ENCODE results near the gene ESYT2.
A peak's percentile ranks its signal among the peaks of the same experiment; 100 is the strongest.
"Not testable (repeated sequence)": the region's sequence is repeated elsewhere in the genome, so short reads cannot be mapped to it uniquely, and the experiment has no call there.

Gene ESYT2

GRCh38 chr7:158856883-158857668, 27.8 kb upstream of the ESYT2 start:
- no peak for DNase-seq (ENCODE audit: low spot score)

GRCh38 chr7:158854681-158855081, 25.4 kb upstream of the ESYT2 start:
- no peak for DNase-seq (ENCODE audit: low spot score)

- no peak for DNase-seq (ENCODE audit: low spot score)
Observed at GRCh38 chr7:158850545-158851102, 21.3 kb upstream of the ESYT2 start.

GRCh38 chr7:158849768-158850544, 20.6 kb upstream of the ESYT2 start:
- no peak for DNase-seq (ENCODE audit: low spot score)

DNA sequence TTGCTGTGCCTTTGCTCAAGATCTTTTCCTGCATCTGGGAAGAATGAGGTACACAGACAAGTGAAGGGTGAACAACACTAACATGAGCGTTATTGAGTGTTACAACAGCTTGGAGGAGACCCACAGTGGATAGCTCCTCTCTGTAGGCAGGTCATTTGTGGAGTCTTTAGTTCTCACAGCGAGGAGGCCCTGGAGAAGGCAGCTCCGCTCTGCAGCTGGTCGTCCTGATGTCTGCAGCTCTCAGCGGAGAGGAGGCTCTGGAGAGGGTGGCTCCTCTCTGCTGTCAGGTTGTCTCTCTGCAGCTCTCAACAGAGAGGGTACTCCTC, 20.1 kb upstream of the ESYT2 start:
- DNase-seq (ENCODE audit: low spot score): no peak

- DNase-seq (ENCODE audit: low spot score): no peak
Observed at GRCh38 chr7:158847451-158847866, 18.1 kb upstream of the ESYT2 start.

DNA sequence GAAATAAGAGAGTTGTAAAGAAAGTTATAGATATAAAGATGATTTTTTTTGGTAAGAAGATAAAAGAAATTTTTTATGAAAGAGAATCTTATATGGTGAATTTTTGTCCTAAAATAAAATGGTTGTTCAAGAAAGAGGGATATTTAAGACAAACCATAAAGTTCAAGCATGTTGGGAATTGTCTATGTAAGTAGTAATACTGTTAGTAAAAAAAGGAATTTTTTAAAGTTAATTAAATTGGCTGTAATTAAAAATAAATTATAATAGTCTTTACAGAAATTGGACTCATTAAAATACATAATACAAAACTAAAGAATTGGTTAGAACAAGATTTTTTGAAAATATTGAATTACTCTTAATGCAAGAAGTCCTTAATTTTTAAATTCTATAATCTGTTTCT, 17.0 kb upstream of the ESYT2 start:
- no peak for DNase-seq (ENCODE audit: low spot score)

DNA sequence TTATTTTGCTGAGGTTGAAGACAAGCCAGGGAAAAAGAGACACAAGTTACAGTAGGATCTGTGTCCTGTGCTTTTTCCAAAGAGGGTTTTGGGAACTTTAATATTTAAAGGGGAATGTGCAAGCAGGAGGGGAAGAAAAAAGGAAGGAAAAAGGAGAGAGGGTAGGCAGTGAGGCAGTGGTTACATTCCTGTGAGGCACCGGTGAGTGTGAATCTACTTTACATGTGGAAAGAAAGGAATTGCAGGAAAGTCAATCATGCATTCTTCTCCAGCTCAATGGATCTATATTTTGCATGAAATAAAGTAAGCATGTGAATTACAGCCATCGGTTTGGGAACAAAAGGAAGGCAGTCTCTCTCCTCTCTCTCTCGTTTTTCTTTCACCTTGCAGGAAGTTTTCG, 14.5 kb upstream of the ESYT2 start:
- DNase-seq (ENCODE audit: low spot score): no peak

- DNase-seq (ENCODE audit: low spot score): no peak
Observed at GRCh38 chr7:158842486-158842885, 13.2 kb upstream of the ESYT2 start.

DNA sequence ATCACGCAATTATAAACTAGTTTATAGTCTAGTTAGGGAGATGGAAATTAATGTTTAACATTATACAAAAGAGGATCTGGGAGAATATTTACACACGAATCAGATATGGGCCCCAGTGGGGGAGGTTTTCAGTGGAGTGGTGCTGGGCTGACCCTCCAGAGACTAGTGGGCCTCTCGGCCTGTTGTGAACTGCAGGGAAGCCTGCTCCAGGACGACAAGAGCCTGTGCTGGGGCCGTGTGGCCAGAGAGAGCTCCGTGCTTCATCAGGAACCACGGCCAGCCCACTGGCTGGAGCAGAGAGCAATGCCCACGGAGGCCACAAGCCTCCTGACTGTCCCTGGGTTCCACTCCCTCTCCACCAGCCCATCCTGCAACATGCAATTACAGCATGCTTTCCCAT, 11.3 kb upstream of the ESYT2 start:
- no peak for DNase-seq (ENCODE audit: low spot score)

DNA sequence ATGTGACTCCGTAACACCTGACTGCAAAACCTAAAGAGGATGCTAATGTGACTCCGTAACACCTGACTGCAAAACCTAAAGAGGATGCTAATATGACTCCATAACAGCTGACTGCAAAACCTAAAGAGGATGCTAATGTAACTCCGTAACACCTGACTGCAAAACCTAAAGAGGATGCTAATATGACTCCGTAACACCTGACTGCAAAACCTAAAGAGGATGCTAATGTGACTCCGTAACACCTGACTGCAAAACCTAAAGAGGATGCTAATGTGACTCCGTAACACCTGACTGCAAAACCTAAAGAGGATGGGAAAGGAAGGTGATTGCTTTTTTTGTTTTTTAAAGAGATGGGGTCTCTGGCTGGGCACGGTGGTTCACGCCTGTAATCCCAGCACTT, 9.9 kb upstream of the ESYT2 start:
- DNase-seq (ENCODE audit: low spot score): not testable (repeated sequence)

DNA sequence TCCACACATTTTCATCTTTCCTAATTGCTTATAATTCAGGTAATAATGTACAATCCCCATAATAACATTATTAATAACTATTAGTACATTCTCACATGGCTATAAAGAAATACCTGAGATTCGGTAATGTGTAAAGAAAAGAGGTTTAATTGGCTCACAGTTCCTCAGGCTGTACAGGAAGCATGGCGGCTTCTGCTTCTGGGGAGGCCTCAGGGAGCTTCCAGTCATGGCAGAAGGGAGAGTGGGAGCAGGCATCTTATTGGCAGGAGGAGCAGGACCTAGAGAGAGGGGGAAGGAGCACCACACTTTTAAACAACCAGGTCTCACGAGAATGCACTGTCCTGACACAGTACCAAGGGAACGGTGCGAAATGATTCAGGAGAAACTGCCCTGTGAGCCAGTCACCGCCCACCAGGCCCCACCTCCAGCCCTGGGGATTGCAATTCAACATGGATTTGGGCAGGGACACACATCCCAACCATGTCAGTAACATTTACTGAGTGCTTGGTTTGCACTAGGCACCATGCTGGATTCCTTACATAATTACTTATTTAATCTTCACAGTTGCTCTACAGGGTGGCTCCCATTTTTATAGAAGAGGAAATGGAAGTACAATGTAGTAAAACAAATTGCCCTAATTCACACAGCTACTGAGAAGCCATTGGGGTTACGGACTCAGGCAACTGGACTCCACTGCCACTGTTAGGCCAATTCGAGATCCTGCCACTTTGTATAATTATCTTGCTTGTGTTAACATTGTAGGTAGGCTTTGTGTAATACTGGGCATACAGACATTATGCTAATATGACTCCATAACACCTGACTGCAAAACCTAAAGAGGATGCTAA, 8.7 kb upstream of the ESYT2 start:
- DNase-seq (ENCODE audit: low spot score): no peak

GRCh38 chr7:158836692-158837091, 7.4 kb upstream of the ESYT2 start:
- DNase-seq (ENCODE audit: low spot score): no peak

DNA sequence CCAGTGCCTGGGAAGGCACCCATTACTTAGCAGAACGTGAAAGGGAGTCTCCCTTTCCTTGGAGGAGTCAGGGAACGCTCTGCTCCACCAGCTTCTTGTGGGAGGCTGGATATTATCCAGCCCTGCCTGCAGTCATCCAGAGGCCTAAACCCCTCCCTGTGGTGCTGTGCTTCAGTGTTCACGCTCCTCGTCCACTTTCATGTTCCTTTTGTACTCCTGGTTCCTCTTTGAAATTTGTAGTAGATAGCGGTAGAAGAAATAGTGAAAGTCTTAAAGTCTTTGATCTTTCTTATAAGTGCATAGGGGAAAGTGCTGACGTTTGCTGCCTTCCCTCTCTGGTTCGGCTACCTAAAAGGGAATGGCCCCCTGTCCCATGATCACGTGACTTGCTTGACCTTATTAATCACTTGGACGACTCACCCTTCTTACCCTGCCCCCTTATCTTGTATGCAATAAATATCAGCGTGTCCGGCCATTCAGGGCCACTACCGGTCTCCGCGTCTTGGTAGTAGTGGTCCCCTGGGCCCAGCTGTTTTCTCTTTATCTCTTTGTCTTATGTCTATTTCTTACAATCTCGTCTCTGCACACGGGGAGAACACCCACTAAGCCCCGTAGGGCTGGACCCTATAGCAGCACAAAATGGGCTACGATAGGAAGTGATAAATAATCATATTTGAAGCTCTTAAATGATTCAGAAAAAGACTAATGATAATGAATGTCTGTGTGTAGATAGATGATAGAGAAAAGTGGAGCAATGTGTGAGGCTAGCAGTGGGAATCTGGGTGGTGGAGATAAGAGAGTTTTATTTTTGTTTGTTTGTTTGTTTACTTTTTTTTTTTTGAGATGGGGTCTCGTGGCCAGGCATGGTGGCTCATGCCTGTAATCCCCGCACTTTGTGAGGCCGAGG, 5.8 kb upstream of the ESYT2 start:
- DNase-seq (ENCODE audit: low spot score): no peak

GRCh38 chr7:158832994-158833393, 3.7 kb upstream of the ESYT2 start:
- no peak for DNase-seq (ENCODE audit: low spot score)

DNA sequence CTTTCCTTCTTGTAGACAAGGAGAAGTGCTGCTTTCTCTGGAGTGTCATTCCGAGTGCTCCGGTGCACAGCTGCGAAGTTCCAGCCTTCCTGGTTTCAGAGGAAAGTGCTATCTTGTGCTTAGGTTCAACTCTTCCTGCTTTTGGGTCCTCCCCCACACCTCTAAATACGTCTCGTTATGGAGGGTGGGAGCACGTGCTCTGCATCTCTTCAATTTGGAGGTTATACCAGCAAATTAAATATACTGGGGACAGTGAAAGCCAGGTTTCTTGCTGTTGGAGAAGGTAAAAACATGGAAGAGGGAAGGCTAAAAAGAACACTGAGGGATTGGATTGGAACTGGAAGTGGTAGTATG, 2.4 kb upstream of the ESYT2 start:
- no peak for DNase-seq (ENCODE audit: low spot score)

- DNase-seq (ENCODE audit: low spot score): no peak
Observed at GRCh38 chr7:158830211-158830723, 958 bp upstream of the ESYT2 start.

DNA sequence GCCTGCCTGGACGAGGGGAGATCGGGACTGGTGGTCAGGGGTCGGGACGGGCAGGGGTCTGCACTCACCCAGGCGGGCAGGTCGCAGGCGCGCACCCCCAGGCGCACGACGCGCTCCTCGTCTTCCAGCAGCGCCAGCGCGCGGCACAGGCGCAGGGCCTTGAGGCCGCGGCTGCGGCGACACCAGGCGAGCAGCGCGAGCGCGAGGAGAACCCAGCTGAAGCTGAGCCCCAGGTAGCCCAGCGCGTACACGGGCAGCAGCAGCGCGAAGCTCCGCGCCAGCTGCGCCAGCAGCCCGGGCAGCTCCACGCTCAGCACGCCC, 328 bp downstream of the ESYT2 start:
- peak; percentile 67 for DNase-seq (ENCODE audit: low spot score)

DNA sequence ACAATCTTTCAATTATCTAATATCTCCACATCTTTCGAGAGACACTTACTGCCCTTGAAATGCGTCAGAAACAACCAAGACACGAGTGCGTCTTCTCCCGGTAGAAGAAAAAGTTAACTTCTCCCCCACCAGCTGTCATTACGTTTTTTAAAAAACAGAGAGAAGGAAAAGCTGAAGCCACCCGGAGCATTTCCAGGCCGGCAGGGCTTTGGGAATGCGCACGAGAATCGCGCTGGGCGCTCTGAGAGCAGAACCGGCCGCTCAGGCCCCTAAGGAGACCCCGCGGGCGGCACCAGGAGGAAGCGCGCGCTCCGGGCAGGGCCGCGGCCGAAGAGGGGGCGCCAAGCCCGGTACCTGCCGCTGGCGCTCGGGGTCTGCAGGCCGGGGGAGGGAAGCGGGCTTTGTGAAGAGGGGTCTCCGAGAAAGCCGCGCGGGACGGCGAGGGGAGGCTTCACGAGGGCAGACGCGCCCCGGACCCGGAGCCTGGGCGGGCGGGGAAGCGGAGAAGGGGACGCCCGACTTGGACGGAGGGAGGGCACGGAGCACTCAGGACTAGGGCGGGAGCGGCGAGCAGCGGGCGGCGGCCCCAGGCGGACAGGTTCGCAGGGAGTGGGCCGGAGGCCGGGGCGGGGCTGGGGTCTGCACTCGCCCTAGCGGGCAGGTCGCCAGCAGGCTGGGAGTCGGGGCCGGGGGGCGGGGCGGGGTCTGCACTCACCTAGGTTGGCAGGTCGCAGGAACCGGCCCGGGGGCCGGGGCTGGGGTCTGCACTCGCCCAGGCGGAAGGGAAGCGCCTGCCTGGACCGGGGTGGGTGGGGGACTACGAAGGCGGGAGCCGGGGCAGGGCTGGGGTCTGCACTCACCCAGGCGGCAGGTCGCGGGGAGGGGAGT, 932 bp downstream of the ESYT2 start:
- DNase-seq (ENCODE audit: low spot score): no peak

- no peak for DNase-seq (ENCODE audit: low spot score)
Observed at GRCh38 chr7:158827411-158828132, 1.7 kb downstream of the ESYT2 start.
